Activated B cell treated with CpG ODN at 0.5 μM for 24 hours (primary cell): ENCODE measurements around the gene DUT. TPM values are rescaled to one million over a fixed set of nuclear protein-coding genes. Genes with fewer than 3 reads are reported as not detected.

ENCODE experiments used
- ATAC-seq: fragments of 200-7000 bp; cut with Tn5 transposase; one replicate; pipeline ENCODE4 v1.10.0; 2021; ENCODE audit warnings: low read depth, mild to moderate bottlenecking, moderate library complexity
- CTCF ChIA-PET: fragments of 350-600 bp; sonication (Branson Sonifier 250); formaldehyde crosslinking; loops from one replicate; lab custom pipeline; 2021; ENCODE audit warnings: antibody characterized with exemption; lab: Charles Lee
- POLR2A ChIA-PET: fragments of 350-600 bp; sonication (Branson Sonifier 250); formaldehyde crosslinking; loops from one replicate; lab custom pipeline; 2021; ENCODE audit warnings: antibody characterized with exemption; lab: Charles Lee
- DNase-seq: peaks from one replicate; pipeline ENCODE4 v3.0.0; 2022
- H3K27ac Mint-ChIP-seq: one replicate; pipeline ENCODE4 v1.8.0; 2020; ENCODE audit warnings: mixed read lengths
- H3K27me3 Mint-ChIP-seq: one replicate; pipeline ENCODE4 v1.8.0; 2021; ENCODE audit warnings: mixed read lengths
- H3K36me3 Mint-ChIP-seq: one replicate; pipeline ENCODE4 v1.8.0; 2021; ENCODE audit warnings: low read depth, mixed read lengths
- H3K4me1 Mint-ChIP-seq: one replicate; pipeline ENCODE4 v1.8.0; 2021; ENCODE audit warnings: mixed read lengths
- H3K4me3 Mint-ChIP-seq: one replicate; pipeline ENCODE4 v1.8.0; 2020; ENCODE audit warnings: mild to moderate bottlenecking, mixed read lengths
- H3K9me3 Mint-ChIP-seq: one replicate; pipeline ENCODE4 v1.8.0; 2020; ENCODE audit warnings: mixed read lengths
- intact Hi-C: fragments of 100-400 bp; cut with micrococcal nuclease; formaldehyde crosslinking; loops from one replicate; pipeline ENCODE4 v1.15.1; 2024
- total RNA-seq: library from RNA; stranded (reverse); gene quantifications from 2 replicates; pipeline ENCODE4 v1.2.3, GENCODE V29; 2022
- TF ChIP-seq, protein P1 (sequence below): fragments of 200-600 bp; IDR thresholded peaks from one replicate; pipeline ENCODE4 v1.8.0; 2022; ENCODE audit warnings: antibody characterized with exemption, mild to moderate bottlenecking

The DUT gene
- total RNA-seq, 1 donor from 2014 or later, result 75.7 TPM

GRCh38 chr15:48365575-48365974 lies 34.3 kb downstream of the DUT start:
- Mint-ChIP-seq H3K27me3 (peaks cover 10% of the 10 kb centered on the region), H3K4me3 (no peak overlapping the region), H3K36me3 (no peaks in the 10 kb centered on the region), H3K4me1 (no peaks in the 10 kb centered on the region), H3K27ac (no peak overlapping the region), H3K9me3 (no peaks in the 10 kb centered on the region)
- intact Hi-C loops, result no loop called here
- TF ChIP-seq, protein P1, sequence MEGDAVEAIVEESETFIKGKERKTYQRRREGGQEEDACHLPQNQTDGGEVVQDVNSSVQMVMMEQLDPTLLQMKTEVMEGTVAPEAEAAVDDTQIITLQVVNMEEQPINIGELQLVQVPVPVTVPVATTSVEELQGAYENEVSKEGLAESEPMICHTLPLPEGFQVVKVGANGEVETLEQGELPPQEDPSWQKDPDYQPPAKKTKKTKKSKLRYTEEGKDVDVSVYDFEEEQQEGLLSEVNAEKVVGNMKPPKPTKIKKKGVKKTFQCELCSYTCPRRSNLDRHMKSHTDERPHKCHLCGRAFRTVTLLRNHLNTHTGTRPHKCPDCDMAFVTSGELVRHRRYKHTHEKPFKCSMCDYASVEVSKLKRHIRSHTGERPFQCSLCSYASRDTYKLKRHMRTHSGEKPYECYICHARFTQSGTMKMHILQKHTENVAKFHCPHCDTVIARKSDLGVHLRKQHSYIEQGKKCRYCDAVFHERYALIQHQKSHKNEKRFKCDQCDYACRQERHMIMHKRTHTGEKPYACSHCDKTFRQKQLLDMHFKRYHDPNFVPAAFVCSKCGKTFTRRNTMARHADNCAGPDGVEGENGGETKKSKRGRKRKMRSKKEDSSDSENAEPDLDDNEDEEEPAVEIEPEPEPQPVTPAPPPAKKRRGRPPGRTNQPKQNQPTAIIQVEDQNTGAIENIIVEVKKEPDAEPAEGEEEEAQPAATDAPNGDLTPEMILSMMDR, result no peak
- CTCF ChIA-PET, result no interaction called here
- ATAC-seq (no peak), DNase-seq (no peak)
- POLR2A ChIA-PET, result no interaction called here

DNA sequence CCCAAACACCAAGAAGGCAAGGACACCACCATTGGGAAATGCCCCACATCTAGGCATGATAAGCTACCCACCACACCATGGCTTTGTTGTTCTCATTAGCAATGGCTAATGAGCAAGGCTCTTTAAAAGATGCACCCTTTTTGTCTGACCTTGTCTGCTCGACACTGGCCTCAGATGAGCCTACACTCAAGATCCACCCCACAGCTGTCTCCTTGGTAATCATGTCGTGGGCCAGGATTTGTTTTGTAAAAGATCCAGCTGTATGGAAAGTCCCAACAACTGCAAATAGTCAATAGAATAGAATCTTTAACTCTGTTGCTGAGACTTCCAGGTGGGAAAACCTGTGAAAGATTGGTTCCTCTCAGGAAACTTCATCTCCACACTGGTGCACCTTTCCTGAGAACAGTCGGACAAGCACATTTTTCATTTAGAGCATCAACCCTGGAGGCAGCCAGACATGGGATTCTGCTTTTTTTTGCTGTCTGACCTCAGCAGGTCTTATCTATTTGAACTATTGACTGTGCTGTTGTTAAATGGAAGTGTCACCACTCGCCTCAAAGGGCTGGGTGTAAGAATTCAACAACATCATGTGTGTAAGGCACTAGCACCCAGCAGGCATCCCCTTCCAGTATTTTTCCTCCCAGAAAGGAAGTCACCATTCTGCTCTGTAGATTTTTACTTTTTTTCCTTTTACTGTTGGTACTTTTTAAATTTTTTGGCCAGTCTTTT lies 35.5 kb downstream of the DUT start:
- no peaks in the 10 kb centered on the region for H3K36me3 Mint-ChIP-seq
- DNase-seq (no peak), ATAC-seq (no peak)
- no peaks in the 10 kb centered on the region for H3K4me1 Mint-ChIP-seq
- no peak overlapping the region for H3K4me3 Mint-ChIP-seq
- ChIA-PET POLR2A (no interaction called here), CTCF (no interaction called here)
- intact Hi-C loops, result no loop called here
- H3K27me3 Mint-ChIP-seq, result peaks cover 10% of the 10 kb centered on the region
- H3K27ac Mint-ChIP-seq, result no peak overlapping the region
- no peaks in the 10 kb centered on the region for H3K9me3 Mint-ChIP-seq
- TF ChIP-seq, protein P1, result no peak

DNA sequence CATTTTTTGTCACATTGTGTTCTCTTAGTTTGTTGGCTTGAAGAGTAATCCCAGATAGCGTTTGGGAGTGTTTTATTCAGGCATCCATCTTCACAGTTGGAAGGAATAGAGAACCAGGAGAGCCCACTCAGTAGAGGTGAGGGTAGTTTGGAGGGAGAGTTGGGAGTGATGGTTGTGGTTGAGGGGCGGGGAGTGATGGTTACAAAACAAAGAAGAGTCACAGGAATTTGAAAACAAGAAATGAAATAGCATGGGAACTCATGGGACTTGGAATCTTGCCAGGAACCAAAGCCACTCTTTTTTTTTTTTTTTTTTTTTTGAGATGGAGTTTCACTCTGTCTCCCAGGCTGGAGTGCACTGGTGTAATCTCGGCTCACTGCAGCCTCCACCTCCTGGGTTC lies 36.3 kb downstream of the DUT start:
- no peaks in the 10 kb centered on the region for H3K4me1 Mint-ChIP-seq
- H3K9me3 Mint-ChIP-seq, result no peaks in the 10 kb centered on the region
- intact Hi-C loops, result no loop called here
- H3K36me3 Mint-ChIP-seq, result no peaks in the 10 kb centered on the region
- POLR2A ChIA-PET, result no interaction called here
- peaks cover 10% of the 10 kb centered on the region for H3K27me3 Mint-ChIP-seq
- CTCF ChIA-PET, result no interaction called here
- TF ChIP-seq, protein P1, result no peak
- ATAC-seq, result no peak
- H3K4me3 Mint-ChIP-seq, result no peak overlapping the region
- DNase-seq, result no peak
- no peak overlapping the region for H3K27ac Mint-ChIP-seq

DNA sequence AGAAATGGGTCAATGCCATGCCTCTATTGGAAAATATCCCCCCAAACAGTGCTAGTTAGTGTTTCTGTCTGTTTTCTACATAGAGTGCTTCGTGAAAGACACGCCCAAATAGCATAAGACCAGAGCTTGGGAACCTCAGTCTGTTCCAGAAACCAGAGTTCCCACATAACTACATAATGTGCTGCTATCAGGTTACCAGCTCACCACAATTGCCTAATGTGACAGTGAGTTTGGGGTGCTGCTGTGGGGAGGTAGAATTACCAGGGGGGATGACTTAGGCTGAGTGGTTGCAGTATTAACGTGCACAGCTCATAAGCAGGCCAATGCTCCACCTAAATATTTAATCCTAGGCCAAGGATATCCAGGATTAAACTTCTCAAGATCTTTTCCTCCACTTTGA lies 39.2 kb downstream of the DUT start:
- TF ChIP-seq, protein P1, result no peak
- Mint-ChIP-seq H3K36me3 (no peaks in the 10 kb centered on the region), H3K4me1 (no peaks in the 10 kb centered on the region), H3K9me3 (no peaks in the 10 kb centered on the region), H3K4me3 (no peak overlapping the region), H3K27ac (no peak overlapping the region), H3K27me3 (peaks cover 24% of the 10 kb centered on the region)
- ChIA-PET CTCF (no interaction called here), POLR2A (no interaction called here)
- intact Hi-C loops, result no loop called here
- DNase-seq (no peak), ATAC-seq (no peak)

- TF ChIP-seq, protein P1, result no peak
- DNase-seq (no peak), ATAC-seq (no peak)
- ChIA-PET POLR2A (no interaction called here), CTCF (no interaction called here)
- Mint-ChIP-seq H3K27me3 (peaks cover 30% of the 10 kb centered on the region), H3K27ac (no peak overlapping the region), H3K36me3 (no peaks in the 10 kb centered on the region), H3K4me3 (no peak overlapping the region), H3K4me1 (no peaks in the 10 kb centered on the region), H3K9me3 (no peaks in the 10 kb centered on the region)
- intact Hi-C loops, result no loop called here
These were observed 40.3 kb downstream of the DUT start for GRCh38 chr15:48371550-48371949.
